ENCODE measurements around the gene KDM3A.
"Not testable (repeated sequence)": the region's sequence is repeated elsewhere in the genome, so short reads cannot be mapped to it uniquely, and the experiment has no call there.

The KDM3A gene

GRCh38 chr2:86490245-86490644 is 49.1 kb downstream of the KDM3A start:
- no peak for DNase-seq (ENCODE audit: extremely low read depth, insufficient read length)
- Histone ChIP-seq H3K27me3 (replicated peaks; ENCODE audit: control insufficient read depth, insufficient read depth, low read length) (no peaks in the 10 kb centered on the region), H3K4me3 (replicated peaks; ENCODE audit: low read depth, low read length) (no peak overlapping the region), H3K36me3 (ENCODE audit: control insufficient read depth, insufficient read depth, low read length) (peaks cover 16% of the 10 kb centered on the region)
- TF ChIP-seq CTCF (IDR thresholded peaks at IDR 0.05; ENCODE audit: insufficient read depth, low read length, poor library complexity, severe bottlenecking): no peak

- no peak for TF ChIP-seq CTCF (IDR thresholded peaks at IDR 0.05; ENCODE audit: insufficient read depth, low read length, poor library complexity, severe bottlenecking)
- no peaks in the 10 kb centered on the region for H3K27me3 ChIP-seq (replicated peaks; ENCODE audit: control insufficient read depth, insufficient read depth, low read length)
- no peak for DNase-seq (ENCODE audit: extremely low read depth, insufficient read length)
- H3K4me3 ChIP-seq (replicated peaks; ENCODE audit: low read depth, low read length): no peak overlapping the region
- peaks cover 14% of the 10 kb centered on the region for H3K36me3 ChIP-seq (ENCODE audit: control insufficient read depth, insufficient read depth, low read length)
Measured at GRCh38 chr2:86491088-86491487, 49.9 kb downstream of the KDM3A start.

- no peaks in the 10 kb centered on the region for H3K27me3 ChIP-seq (replicated peaks; ENCODE audit: control insufficient read depth, insufficient read depth, low read length)
- DNase-seq (ENCODE audit: extremely low read depth, insufficient read length): no peak
- no peak for TF ChIP-seq CTCF (IDR thresholded peaks at IDR 0.05; ENCODE audit: insufficient read depth, low read length, poor library complexity, severe bottlenecking)
- peaks cover 12% of the 10 kb centered on the region for H3K36me3 ChIP-seq (ENCODE audit: control insufficient read depth, insufficient read depth, low read length)
- H3K4me3 ChIP-seq (replicated peaks; ENCODE audit: low read depth, low read length): no peak overlapping the region
Measured at GRCh38 chr2:86492048-86492453, 50.9 kb downstream of the KDM3A start.

GRCh38 chr2:86496391-86496790 is 55.2 kb downstream of the KDM3A start:
- DNase-seq (ENCODE audit: extremely low read depth, insufficient read length); H3K36me3 ChIP-seq (ENCODE audit: control insufficient read depth, insufficient read depth, low read length): not testable (repeated sequence)

GRCh38 chr2:86498468-86499260 is 57.5 kb downstream of the KDM3A start:
- Histone ChIP-seq H3K27me3 (replicated peaks; ENCODE audit: control insufficient read depth, insufficient read depth, low read length) (no peaks in the 10 kb centered on the region), H3K4me3 (replicated peaks; ENCODE audit: low read depth, low read length) (no peak overlapping the region), H3K36me3 (ENCODE audit: control insufficient read depth, insufficient read depth, low read length) (peaks cover 10% of the 10 kb centered on the region)
- DNase-seq (ENCODE audit: extremely low read depth, insufficient read length): no peak
- no peak for TF ChIP-seq CTCF (IDR thresholded peaks at IDR 0.05; ENCODE audit: insufficient read depth, low read length, poor library complexity, severe bottlenecking)

More at GRCh38 chr2:86496391-86496790, 55.2 kb downstream of the KDM3A start:
- not testable (repeated sequence) for H3K27me3 ChIP-seq (replicated peaks; ENCODE audit: control insufficient read depth, insufficient read depth, low read length); H3K4me3 ChIP-seq (replicated peaks; ENCODE audit: low read depth, low read length)

GRCh38 chr2:86499326-86499725 is 58.2 kb downstream of the KDM3A start:
- DNase-seq (ENCODE audit: extremely low read depth, insufficient read length): no peak
- H3K36me3 ChIP-seq (ENCODE audit: control insufficient read depth, insufficient read depth, low read length): peaks cover 10% of the 10 kb centered on the region
- TF ChIP-seq CTCF (IDR thresholded peaks at IDR 0.05; ENCODE audit: insufficient read depth, low read length, poor library complexity, severe bottlenecking): no peak
- H3K27me3 ChIP-seq (replicated peaks; ENCODE audit: control insufficient read depth, insufficient read depth, low read length): no peaks in the 10 kb centered on the region
- H3K4me3 ChIP-seq (replicated peaks; ENCODE audit: low read depth, low read length): no peak overlapping the region
